GM18499 (cell line): ENCODE data around the gene SMOC2.

Experiments
- ATAC-seq: cut with Tn5 transposase; IDR thresholded peaks from one replicate; pipeline ENCODE4 v1.9.1; 2021; ENCODE audit warnings: moderate number of reproducible peaks; ENCODE audit not compliant: insufficient read depth, unreplicated experiment

The SMOC2 gene

DNA sequence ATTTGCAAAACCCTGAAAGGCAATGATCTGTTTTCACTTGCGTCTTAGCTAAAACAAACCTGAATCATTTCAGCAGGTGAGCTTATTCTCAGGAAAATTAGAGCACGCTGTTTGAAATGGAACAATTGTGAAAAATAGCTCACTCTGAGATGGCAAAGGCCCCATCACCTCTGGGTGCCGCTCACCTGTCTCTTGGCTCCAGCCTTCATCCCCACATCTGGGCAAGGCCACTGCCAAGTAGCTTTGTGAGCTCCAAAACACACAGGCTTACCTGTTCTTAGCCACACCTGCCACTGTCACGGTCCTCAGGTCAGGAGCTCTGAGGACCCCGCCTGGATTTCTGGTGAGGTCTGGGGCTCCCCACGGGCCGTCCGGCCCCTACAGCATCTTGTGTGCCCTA lies 66.7 kb downstream of the SMOC2 start:
- no peak for ATAC-seq

- no peak for ATAC-seq
Observed at GRCh38 chr6:168508903-168509302, 67.9 kb downstream of the SMOC2 start.

DNA sequence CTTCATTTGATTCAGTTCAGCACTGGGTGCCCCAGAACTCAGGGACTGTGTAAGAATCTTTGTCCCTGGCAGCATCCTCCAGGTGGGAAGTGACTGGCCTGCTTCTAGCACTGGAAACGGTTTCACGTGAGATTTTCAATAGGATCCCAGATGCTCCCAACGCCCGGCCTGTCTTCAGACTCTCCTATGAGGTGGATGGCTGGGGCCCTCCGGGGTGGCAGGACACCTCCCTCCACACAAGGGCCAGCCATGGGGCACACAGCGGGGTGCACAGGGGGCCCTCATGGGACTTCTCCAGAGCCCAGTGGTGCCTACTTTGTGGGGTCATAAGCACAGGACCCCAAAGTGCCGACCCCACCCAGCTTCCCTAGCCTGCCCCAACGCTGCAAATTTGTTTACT lies 72.8 kb downstream of the SMOC2 start:
- ATAC-seq = no peak

DNA sequence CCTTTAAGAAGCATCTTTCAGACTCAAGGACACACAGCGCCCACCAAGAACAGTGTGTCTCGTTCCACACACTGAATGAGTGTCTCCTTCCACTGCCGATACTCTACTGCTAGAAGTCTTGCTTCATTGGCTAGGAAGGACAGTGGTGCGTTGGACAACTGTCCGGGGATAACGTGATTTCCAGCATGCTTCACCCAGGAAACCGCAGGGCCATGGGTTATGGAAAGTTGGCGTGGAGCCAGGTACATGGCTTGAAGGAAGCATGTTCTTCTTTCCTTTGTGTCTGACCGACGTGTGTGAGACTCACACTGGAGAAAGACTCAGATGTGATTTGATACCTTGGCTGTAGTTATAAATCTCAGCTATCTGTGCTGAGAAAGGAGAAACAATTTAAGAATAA lies 73.2 kb downstream of the SMOC2 start:
- no peak for ATAC-seq

GRCh38 chr6:168515376-168515775 lies 74.4 kb downstream of the SMOC2 start:
- no peak for ATAC-seq

DNA sequence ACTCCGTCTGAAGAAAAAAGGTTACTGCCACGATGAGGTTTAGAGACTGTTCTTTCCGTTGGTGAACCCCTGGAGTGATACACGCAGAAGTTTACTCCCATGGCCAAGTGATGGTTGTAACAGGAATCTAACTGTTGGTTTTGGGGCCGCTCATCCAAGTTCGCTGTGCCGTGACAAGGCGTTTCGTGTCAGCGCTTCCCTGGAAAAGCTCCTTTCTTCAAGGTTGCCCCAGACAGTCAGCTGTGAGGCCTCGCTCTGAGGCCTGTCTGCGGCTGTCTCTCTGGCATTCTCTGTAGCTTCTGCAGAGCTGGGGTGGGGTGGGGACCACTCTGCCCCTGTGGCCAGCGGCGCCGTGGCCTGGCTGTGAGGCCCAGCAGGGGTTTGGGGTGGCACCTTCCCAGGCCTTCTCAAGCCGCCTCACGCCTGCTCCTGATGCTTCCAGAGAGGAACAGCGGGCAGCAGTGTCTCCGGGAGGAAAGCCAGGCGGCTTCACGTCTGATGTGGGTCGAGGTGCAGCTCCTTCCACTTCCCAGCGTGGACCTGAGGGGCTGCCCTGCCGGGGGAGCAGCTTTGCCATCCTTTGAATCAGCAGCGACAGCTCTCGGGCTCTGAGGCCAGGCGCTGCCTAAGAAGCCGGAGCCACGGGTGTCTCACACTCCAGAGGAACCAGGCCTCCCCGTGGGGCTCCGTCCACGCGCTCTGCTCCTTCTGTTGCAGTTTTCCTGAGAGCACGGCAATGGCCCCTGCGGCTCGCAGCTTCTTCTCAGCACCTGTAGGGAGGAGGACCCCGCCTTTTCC lies 76.2 kb downstream of the SMOC2 start:
- no peak for ATAC-seq

DNA sequence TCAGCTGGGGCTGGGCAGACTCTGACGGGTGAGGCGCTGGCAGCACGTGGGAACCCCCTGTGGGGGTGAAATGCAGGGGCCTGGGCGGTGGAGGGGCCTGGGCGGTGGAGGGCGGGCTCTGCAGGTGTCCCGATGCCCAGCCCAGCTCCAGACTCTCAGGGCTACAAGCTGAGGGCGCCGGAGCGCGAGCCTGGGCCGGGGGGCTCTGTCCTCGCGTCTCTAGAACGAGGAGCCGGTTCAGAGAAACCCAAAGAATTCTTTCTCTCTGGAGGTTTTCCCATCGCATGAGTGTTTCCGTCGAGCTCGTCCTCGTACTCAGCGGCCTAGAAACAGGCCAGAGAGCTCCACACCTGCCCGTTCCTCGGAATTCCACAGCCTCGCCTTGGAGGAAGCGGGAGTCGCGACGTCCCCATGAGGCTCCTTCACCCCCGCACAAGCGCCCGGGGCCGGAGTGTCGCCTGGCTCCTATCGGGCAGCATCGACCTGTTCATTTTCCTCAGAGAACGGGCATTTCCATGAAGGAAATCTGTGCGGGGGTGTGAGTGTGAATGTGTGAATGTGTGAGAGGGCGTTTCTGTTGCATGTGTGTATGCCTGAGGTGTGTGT lies 76.9 kb downstream of the SMOC2 start:
- no peak for ATAC-seq

DNA sequence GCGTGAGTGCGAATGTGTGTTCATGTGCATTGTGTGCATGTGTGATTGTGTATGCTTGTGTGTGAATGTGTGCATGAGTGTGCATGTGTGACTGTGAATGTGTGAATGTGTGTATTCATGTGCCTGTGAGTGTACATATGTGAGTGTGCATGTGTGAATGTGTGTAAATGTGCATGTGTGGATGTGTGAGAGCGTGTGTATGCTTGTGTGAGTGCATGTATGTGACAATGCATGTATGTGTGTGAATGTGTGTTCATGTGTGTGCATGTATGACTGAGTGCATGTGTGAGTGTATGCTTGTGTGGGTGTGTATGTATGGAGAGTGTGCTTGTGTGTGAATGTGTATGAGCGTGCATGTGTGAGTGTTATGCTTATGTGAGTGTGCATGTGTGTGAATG lies 77.4 kb downstream of the SMOC2 start:
- ATAC-seq = no peak

- no peak for ATAC-seq
Observed at GRCh38 chr6:168518867-168519266, 77.9 kb downstream of the SMOC2 start.

DNA sequence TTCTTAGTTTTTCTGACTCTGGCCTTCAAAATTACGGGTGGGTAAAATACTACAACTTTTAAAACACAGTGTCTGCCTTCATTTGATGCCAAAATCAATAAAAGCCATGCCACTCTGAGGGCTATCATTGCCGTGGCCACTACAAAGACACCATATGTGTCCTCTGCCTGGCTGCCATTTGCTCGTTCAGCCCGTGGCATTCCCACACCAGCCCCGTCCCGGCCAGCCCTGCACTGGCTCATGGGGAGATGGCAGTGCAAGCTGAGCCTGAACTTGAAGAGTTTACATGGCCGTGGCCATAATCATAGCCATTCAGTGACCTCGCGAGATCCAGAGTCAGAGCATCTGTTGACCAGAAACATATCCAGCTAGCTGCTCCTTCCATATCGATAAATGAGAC lies 79.2 kb downstream of the SMOC2 start:
- ATAC-seq = no peak

DNA sequence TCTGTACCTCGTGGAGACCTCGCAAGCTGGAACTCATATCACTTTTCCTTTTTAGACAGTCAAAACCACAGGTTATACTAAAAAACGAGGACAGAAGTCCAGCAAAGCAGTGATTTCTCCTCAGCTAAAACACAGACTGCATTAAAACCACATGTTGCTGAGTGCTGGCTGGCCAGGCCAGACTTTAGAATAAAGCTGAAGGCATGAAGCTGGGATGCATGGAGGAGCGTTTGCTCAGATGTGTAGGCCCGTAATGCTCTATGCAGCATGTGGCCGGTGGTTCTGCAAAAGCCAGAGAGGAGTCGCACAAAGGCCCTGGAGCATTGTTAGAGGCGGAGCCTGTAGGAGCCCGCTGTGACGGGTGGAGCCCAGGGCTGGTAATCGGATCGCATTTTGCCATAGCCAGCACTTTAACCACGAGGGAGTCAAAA lies 83.6 kb downstream of the SMOC2 start:
- no peak for ATAC-seq

DNA sequence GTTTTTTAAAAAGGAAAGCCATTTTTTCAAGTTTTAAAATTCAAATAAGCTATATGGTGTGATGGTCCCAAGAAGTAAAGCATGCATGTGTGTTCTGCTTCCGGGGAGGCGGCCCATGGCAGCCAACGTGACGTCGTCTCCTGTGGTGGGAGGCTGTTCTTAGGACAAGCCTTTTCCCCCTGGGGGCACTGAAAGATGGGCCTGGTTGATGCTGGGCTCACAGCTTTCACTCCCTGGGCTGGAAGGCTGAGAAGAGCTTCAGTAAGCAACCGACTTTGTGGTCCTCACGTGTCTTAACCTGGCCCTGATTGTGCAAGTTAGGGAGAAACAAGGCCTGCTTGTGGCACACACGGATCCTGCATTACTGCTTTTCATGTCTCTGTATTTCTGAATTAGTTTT lies 84.1 kb downstream of the SMOC2 start:
- ATAC-seq = no peak

GRCh38 chr6:168525926-168526630 lies 85.1 kb downstream of the SMOC2 start:
- no peak for ATAC-seq

- ATAC-seq = no peak
Observed at GRCh38 chr6:168526841-168527281, 85.9 kb downstream of the SMOC2 start.

DNA sequence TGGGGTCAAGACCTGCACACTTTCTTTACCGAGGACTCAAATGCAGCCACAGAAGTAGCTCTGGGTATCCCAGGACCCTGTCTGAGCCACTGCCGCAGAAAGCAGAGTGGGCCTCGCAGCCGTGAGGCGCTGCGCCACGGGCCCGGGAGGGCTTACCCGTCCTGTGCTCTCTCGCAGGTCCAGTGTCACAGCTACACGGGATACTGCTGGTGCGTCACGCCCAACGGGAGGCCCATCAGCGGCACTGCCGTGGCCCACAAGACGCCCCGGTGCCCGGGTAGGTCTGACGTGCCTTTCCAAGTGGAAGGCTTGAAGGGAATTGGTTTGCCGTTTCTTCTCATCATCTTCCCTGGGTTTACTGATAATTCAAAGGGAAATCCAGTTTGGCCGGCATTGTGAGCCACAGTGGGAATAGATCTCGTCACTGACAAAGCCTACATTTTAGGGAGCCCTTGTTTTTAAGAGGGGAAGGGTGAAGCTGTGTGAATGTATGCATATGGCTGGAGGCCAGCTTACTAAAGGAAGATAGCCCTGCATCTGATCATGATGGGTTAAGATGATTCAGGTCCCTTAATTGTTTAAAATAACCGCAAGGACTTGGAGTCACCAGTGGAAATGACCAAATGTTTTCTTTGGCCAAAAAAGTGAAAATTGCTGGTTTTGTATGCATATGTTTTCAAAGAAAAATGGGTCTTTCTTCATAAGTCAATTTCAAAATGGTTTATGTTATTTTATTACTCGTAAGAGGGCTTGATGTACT lies 86.6 kb downstream of the SMOC2 start:
- no peak for ATAC-seq

DNA sequence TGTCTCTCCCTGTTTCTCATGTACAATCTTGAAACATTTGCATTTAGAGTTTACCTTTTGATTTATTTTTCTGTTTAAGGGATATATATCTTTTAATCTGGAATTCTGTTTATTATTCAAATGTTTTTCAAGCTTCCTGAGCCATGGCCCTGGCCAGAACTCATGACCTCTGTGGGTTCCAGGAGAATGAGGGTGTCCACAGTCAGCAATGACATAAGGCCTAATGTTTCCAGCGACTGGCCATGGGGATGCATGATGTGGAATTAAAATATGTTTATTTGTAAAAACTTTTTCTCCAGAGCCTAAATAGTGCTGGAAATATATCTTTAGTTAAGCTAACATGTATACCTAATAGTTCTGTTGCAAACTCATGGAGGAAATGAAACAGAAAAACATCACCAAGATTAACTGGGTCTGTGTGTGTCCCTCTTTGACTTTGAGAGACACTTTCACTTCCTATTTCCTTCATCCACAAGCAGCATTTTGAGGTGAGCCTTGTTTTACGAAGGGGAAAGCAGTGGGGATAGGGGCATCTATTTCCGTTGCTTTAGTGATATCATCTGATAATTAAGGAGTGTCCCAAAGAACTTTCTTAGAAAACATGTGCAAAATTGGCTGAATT lies 87.6 kb downstream of the SMOC2 start:
- no peak for ATAC-seq

DNA sequence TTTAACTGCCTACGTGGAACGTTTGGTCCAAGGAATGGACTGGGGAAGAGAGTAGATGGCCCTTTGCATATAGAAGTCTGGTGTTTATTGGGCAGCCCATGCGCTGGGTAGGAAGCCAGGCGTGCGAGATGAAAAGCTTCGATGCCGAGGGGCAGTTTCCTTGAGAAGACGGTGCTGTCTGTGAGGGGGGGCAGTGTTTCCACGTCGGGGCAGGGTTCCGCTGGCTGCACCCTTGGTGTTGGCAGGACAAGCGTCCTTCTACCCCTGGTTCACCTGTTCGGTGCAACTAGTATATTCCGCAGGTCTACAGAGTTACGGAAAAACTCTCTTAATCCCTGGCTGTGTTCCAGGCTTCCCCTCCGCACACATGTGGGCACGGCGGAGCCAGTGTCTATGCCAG lies 88.2 kb downstream of the SMOC2 start:
- no peak for ATAC-seq

DNA sequence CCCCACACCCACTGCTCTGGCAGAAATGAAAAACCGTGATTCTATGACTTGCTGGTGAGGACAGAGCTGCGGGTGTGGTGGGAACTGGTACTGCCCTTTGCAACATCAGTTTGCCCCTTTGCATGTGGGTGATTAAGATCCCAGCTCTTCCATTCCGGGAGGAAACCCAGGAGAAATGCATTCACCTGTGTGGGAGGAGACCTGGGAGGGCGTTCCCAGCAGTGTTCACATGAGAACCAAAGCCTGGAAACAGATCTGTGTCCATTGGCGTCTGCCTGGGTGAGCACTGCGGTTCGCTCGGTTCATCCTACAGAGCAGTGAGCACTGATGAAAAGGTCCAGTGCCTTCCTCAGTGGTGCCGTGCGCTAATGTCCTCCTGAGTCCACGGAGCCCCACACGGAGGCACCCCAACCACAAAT lies 89.7 kb downstream of the SMOC2 start:
- ATAC-seq = no peak

GRCh38 chr6:168532070-168532469 lies 91.1 kb downstream of the SMOC2 start:
- ATAC-seq = no peak

- no peak for ATAC-seq
Observed at GRCh38 chr6:168533414-168533813, 92.4 kb downstream of the SMOC2 start.
